ENCODE measurements around the gene MTHFD2L.
"Not testable (repeated sequence)": the region's sequence is repeated elsewhere in the genome, so short reads cannot be mapped to it uniquely, and the experiment has no call there.

The MTHFD2L gene

GRCh38 chr4:74190919-74191397 lies 33.0 kb downstream of the MTHFD2L start:
- no peak for DNase-seq

DNA sequence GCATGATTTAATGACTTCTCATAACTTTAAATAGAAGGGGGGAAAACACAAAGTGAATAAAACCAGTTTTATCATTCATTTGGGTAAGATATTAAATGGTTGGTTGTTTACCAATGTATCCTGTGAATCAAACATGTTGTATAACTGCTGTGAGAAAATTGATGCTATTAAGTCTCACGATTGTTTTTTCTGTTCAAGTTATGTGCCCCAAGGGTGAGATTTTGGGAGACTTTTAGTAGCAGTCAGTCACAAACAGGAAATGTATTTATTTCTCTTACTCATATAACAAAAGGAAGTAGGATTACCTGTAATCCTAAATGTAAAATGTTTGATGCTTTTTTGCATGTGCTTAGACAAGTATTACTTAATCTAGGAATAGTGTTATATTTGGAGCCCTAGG lies 39.2 kb downstream of the MTHFD2L start:
- no peak for DNase-seq

GRCh38 chr4:74202062-74202586 lies 44.2 kb downstream of the MTHFD2L start:
- DNase-seq, result no peak

- no peak for DNase-seq
Measured at GRCh38 chr4:74203467-74203866, 45.5 kb downstream of the MTHFD2L start.

GRCh38 chr4:74205046-74205445 lies 47.1 kb downstream of the MTHFD2L start:
- no peak for DNase-seq

- no peak for DNase-seq
Measured at GRCh38 chr4:74205559-74205958, 47.6 kb downstream of the MTHFD2L start.

DNA sequence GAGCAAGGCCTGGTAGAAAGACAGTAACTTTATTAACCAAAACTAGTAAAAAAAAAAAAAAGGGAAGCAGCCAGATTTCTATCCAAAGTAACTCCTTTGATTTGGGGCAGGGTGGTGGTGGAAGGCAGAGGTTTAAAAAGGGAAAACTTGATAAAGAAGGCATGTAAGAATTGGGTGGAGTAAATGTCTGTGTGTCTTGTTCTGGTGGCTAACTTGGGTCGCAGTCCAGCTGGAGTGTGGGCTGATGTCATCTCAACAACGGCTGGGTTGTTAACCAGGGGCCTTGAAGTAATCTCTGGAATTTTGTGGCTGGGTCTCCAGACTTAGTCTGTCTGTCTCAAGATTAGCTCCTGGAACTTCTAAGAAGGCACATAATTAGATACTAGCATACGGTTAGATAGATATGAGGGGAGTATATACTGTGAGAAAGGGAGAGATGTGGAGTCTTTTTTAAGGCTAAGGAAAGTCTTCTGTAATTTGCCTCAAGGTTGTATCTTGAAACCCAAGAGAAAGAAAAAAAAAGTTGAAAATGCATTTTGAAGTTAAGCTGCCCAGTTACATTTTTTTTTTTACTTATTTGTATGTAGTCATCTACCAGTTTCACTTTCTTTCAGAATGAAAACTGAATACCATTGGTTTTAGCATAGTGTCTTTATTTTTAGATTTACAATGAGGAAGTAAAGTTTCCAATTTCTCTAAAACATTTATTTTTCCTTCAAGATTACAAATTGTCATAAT lies 48.3 kb downstream of the MTHFD2L start:
- no peak for DNase-seq

- DNase-seq, result not testable (repeated sequence)
Measured at GRCh38 chr4:74214457-74215159, 56.7 kb downstream of the MTHFD2L start.

- DNase-seq, result not testable (repeated sequence)
Measured at GRCh38 chr4:74215236-74215635, 57.3 kb downstream of the MTHFD2L start.

- no peak for DNase-seq
Measured at GRCh38 chr4:74217365-74217764, 59.4 kb downstream of the MTHFD2L start.

DNA sequence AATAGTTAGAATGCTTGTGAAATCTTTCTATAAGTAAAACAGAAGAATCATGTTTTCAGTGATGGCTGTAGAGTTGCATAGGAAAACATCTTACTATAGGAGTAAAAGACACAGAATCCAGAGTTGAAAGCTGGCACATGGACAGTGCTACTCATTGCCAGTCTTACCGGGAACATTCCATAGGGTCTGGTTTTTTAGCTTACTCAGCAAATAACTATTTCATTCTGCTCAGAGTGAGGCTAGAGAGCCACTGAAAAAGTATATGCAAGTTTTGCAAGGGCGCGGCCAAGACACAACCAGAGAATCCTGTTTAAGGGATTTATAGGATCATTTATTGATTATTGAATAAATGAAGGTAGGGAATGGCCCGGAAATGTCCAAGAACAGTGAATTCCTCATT lies 60.3 kb downstream of the MTHFD2L start:
- no peak for DNase-seq

GRCh38 chr4:74219240-74219639 lies 61.3 kb downstream of the MTHFD2L start:
- no peak for DNase-seq

GRCh38 chr4:74223098-74223497 lies 65.2 kb downstream of the MTHFD2L start:
- no peak for DNase-seq

- DNase-seq, result no peak
Measured at GRCh38 chr4:74223801-74224200, 65.9 kb downstream of the MTHFD2L start.

- peak; percentile 84 for DNase-seq
Measured at GRCh38 chr4:74228691-74229640, 71.0 kb downstream of the MTHFD2L start.

DNA sequence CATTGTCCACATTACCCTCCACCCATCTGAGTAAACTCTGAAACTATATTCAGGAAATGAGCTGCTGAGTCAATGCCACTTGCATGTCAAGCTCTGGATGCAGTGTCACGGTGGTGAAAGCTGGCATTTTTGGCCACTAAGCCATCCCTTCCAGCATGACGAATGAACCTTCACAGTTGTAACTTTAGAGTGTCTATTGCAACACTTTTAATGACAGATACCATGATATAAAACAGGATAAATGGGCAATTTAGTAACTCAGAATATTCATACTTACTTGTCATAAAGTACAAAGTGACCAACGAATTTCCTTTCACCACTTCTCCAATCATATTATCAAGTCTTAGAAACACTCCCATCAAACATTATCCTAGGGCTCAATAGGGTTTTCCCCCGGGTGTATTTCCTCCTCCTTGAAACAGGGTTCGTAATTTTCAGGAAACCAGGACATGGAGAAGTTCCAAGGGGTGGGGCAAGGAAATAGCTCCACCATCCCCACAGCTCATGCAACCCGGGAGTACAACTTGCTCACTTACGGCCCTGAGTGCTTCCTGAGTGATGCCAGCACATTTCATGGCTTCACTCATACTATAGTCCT lies 73.1 kb downstream of the MTHFD2L start:
- no peak for DNase-seq

- DNase-seq, result no peak
Measured at GRCh38 chr4:74235135-74235534, 77.2 kb downstream of the MTHFD2L start.

DNA sequence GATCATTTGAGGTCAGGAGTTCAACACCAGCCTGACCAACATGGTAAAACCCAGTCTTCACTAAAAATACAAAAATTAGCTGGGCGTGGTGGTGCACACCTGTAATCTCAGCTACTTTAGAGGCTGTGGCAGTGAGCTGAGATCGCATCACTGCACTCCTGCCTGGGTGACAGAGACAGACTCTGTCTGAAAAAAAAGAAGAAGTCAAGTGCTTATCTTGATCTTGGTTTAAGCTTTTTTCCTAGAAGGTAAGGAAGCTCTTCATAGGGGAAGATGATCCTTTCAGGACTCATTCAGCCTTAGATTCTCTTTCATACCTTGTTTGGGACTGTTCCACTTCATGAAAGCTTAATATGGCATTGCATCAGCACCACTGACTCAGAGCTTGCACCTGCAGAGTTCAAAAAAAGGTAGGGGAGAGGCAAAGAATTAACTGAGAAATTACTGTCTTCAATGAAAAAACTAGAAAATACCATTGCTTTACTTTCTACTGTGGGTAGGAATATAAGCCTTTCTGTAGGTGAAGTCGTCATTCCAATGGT lies 79.6 kb downstream of the MTHFD2L start:
- DNase-seq, result no peak

DNA sequence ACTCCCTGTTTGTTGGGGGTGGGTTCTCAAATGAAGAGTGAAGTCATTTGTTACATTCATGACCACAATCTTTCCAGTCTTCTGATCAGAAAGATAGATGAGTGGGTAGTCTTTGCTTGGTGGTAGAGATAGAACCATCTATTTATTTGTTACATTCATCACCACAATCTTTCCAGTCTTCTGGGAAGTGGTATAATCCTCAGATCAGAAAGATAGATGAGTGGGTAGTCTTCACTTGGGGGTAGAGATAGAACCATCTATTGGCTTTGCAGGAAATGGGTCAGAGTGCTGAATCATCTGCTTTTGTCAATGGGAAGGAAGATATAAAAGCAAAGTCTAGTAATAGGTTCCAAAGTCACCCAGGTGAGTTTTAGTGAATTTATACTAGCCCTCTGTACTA lies 86.1 kb downstream of the MTHFD2L start:
- DNase-seq, result no peak

DNA sequence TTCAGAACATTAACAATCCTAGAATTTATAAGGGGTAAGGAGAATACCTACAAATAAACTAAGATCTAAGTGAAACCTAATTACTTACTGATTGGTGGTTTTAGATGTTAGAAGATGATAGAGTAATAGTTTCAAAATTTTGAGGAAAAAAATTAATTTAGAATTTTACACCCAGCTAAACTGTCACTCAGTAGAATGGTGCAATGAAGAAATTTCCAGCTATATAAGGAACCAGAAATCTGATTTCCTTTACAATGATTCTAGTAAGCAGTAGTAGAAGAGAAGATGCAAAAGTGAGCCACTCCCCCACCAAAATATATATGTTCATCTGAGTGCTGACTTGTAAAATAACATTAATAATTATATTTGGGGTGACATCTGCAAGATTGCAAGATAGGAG lies 95.0 kb downstream of the MTHFD2L start:
- no peak for DNase-seq

DNA sequence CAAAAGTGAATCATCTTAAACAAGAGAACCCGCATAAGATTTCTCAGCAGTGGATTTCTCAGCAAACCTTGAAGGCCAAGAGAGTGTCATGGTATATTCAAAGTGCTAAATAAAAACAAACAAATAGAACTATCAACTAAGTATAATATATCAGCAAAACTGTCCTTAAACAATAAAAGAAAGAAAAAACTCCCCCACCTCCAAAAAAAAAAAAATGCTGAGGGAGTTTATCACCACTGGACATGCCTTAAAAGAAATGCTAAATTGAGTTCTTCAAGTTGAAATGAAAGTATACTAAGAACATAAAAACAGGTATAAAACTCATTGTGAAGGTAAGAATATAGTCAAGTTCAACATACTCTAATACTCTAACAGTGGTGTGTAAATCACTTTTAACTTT lies 96.5 kb downstream of the MTHFD2L start:
- no peak for DNase-seq

DNA sequence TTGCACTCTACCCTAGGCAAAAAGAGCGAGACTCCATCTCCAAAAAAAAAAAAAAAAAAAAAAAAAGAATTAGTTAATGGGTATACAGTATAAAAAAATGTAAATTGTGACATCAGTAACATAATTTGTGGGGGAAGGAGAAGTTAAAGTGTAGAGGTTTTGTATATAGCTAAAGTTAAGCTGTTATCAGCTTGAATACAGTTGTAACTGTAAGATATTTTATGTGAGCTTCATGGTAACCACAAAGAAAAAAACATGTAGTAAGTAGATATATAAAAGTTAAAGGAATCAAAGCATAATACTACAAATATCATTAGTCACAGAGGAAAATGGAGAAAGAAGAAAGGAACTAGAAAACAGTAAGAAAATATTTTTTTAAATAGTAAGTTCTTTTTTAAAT lies 97.2 kb downstream of the MTHFD2L start:
- DNase-seq, result no peak

Measured in activated CD8-positive, alpha-beta memory T cell treated with anti-CD3 and anti-CD28 coated beads for 24 hours (primary cell).